ENCODE results near the gene MX1.

MX1 gene, protein sequence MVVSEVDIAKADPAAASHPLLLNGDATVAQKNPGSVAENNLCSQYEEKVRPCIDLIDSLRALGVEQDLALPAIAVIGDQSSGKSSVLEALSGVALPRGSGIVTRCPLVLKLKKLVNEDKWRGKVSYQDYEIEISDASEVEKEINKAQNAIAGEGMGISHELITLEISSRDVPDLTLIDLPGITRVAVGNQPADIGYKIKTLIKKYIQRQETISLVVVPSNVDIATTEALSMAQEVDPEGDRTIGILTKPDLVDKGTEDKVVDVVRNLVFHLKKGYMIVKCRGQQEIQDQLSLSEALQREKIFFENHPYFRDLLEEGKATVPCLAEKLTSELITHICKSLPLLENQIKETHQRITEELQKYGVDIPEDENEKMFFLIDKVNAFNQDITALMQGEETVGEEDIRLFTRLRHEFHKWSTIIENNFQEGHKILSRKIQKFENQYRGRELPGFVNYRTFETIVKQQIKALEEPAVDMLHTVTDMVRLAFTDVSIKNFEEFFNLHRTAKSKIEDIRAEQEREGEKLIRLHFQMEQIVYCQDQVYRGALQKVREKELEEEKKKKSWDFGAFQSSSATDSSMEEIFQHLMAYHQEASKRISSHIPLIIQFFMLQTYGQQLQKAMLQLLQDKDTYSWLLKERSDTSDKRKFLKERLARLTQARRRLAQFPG

DNA sequence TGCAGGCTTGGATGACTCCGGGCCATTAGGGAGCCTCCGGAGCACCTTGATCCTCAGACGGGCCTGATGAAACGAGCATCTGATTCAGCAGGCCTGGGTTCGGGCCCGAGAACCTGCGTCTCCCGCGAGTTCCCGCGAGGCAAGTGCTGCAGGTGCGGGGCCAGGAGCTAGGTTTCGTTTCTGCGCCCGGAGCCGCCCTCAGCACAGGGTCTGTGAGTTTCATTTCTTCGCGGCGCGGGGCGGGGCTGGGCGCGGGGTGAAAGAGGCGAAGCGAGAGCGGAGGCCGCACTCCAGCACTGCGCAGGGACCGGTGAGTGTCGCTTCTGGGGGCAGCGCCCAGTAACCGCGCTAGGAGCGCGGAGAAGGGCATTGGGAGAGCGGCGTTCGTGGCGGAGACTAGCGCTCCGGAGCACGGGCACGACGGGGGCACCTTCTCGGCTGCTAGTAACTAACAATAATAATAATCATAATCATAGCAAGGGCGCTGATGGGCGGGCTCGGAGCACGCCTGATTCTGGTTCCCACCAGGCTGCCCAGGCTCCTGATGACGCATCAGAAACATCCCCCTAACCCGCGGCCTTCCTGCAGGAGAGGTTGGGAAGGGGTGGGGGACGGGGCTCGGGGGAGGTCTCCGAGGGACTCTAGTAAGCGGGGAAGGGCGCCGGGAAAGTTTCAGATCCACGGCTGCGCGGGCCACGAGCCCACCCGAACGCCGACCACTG is at the start of gene MX1:
TSS of gene MX1 (plus strand) at position 286 of the 722 bp plus-strand sequence. CDS start 5,832 bp downstream, outside the sequence.
- DNase-seq (ENCODE audit: low read depth in 3 of 3, low spot score in 1 of 3) = peak; percentile 68 to 78 (median 75)

DNA sequence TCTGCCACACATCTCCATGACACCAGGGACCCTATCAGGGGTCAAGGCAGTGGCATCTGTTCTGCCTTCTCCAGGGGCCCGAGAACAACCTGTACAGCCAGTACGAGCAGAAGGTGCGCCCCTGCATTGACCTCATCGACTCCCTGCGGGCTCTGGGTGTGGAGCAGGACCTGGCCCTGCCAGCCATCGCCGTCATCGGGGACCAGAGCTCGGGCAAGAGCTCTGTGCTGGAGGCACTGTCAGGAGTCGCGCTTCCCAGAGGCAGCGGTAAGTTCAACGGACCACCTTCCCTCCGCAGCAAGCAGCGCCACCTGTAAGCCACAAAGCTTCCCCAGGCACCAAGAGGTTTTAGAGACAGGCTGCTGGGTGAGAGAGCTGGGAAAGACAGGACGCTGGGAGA is 48.3 kb upstream of the MX1 start:
- DNase-seq (ENCODE audit: low read depth in 3 of 3, low spot score in 1 of 3) = no peak

DNA sequence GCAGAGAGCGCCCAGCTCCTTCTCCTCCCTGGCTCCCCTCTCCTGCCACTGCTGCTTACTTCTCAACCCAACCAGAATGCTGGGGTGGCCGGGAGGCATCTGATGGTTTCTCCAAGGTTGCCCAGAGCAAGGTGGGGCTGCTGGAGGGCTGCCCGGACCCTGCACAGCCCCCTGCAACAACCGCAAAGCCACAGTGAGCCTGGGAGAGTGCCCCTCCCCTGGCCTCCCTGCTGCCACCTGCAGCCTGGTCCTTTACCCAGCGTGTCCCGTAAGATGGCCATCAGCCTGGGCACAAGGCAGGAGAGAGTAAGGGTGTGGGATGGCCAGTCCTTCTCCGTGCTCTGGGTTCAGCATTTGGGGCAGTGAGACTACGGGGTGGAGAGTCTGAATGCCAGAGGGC is 47.2 kb upstream of the MX1 start:
- DNase-seq (ENCODE audit: low read depth in 3 of 3, low spot score in 1 of 3) = no peak

DNA sequence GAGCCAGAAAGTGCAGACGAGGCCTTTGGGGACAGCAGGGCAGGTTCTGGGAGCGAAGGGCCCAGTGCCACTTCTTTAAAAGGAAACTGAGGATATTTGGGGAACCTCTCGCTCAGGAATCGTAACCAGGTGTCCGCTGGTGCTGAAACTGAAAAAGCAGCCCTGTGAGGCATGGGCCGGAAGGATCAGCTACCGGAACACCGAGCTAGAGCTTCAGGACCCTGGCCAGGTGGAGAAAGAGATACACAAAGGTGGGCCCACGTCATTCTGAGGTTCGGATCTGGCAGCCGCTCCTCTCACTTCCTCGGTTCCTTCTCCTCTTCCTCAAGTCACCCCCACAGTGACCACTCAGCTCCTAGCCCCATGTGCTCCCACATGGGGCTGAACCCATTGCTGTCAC is 46.1 kb upstream of the MX1 start:
- DNase-seq (ENCODE audit: low read depth in 3 of 3, low spot score in 1 of 3) = no peak

DNA sequence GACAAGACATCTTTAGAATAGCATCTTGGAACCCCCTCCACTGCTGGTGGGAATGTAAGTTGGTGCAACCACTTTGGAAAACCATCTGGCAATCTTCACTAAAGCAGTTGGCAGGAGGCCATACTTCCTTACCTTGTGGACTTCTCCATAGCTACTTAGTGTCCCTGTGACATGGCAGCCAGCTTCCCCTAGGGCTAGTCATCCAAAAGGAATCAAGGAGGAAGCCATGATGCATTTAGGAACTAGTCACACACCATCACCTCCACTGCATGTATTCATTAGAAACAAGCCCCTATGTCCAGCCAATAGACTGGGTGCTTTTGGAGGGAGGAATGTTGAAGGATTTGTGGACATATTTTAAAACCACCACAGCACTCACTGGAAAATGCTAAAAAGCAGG is 44.3 kb upstream of the MX1 start:
- DNase-seq (ENCODE audit: low read depth in 3 of 3, low spot score in 1 of 3) = no peak

DNA sequence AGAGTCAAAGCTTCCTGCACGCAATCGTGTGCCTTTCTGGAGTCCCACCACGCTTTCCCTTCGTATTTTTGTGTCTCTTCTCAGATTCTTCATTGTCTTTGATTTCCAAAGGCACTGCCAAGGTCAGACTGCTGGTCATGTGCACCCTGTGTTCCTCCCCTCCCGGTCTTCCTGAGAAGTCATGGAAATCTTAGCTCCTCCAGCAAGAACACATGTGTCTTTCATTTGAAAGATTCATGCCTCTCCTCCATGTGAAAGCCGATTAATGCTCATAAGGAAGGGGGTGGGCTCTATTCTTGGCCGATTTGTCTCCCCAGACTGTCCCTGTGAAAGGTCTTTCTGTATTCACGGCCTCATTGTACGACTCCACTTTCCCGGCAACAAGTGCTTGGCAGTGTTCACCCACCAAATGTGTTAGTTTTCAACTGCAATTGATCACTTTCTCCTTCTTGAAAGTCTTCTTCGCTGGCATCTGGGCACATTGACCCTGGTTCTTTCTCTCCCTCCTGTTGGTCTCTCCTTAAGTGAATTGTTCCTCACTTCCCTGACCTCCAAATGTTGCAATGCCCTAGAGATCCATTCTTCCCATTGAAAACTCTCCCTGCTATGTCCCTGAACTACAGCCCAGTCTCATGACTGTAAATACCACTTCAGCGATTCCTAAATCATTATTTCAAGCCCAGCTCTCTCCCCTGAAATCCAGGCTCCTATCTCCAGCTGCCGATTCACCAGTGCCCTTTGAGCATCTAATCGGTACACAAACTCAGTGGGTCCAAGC is 38.8 kb upstream of the MX1 start:
- DNase-seq (ENCODE audit: low read depth in 3 of 3, low spot score in 1 of 3) = no peak

DNA sequence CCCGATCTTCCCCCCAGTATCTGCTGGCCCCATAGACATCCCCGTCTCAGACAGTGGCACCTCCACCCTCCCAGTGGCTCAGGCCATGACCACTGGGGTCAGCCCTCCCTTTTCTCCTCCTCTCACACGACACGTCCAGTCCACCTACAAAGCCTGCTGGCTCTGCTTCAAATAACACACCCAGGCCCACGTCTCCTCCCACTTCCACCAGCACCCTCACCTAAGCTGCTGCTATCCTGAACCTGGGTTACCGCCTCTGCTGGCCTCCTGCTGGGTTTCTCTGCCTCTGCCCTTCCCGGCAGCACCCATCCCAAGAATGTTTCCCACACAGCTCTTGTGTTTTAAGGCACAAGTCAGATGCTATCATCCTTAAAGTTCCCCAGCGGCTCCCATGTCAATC is 38.2 kb upstream of the MX1 start:
- no peak for DNase-seq (ENCODE audit: low read depth in 3 of 3, low spot score in 1 of 3)

DNA sequence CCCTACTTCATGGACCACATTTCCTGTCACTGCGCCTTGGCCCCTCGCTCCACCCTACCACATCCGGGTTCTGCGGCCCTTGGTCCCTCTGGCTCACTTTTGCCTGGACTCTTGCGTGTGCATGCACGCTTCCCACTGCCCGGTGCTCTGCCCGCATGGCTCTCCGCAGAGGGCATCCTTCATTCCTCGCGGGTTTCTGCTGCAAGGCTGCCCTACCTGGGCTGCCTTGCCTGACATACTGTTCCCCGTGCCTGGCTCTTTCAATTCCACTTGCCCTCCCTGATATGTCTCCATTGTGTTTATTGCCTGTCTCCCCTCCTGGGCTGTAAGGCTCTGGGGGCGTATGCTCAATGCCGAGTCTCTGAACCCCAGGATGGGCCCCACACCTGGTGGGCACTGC is 37.8 kb upstream of the MX1 start:
- DNase-seq (ENCODE audit: low read depth in 3 of 3, low spot score in 1 of 3) = no peak

DNA sequence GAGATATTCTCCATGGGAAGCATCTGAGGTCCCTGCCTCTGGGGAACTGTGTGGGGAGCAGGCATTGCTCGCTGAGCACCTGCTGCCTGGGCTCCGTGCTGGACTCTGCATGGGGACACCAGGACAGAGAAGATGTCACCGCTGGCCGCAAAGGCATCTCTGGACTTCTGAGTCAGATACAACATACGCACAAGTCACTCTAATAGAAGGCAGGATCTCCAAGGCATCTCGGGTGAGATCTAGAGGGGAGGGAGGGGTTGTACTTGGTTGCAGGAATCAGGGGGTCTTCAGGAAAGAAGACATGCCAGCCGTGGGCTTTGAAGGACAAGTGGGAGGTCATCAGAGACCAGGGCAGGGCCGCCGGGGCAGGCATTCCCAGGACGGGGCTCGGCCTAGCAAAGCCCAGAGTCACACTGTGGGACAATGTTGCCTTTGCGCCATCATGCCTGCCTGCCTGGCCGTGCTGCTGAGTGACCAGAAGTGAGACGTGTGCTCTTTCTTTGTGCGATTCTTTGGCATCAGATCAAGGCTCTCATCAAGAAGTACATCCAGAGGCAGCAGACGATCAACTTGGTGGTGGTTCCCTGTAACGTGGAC is 35.9 kb upstream of the MX1 start:
- no peak for DNase-seq (ENCODE audit: low read depth in 3 of 3, low spot score in 1 of 3)

DNA sequence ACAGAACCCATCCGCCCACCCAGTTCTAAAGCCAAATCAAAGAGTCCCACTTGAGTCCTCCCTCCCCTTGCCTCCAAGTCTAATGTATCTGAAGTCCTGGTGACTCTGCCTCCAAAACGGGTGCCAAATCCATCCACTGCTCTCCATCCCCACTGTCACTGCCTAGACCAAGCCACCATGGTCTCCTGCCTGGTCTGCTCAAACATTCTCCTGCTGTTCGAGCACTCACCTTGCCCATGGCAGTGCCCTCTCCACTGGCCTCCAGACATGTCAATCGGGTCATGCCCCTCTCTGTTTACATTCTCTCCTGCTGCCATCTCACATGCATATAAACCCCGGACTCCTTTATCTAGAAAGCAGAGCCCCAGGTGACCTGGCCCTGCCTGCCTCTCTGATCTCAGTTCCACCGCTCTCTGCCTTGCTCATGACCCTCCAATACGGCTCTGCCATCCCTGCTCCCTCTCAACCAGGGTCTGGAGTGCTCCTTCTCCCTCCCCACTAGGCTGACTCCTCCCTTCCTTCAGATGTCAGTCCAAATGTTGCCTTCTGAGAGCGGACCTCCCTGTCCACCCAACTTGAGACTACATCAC is 32.1 kb upstream of the MX1 start:
- DNase-seq (ENCODE audit: low read depth in 3 of 3, low spot score in 1 of 3) = no peak

DNA sequence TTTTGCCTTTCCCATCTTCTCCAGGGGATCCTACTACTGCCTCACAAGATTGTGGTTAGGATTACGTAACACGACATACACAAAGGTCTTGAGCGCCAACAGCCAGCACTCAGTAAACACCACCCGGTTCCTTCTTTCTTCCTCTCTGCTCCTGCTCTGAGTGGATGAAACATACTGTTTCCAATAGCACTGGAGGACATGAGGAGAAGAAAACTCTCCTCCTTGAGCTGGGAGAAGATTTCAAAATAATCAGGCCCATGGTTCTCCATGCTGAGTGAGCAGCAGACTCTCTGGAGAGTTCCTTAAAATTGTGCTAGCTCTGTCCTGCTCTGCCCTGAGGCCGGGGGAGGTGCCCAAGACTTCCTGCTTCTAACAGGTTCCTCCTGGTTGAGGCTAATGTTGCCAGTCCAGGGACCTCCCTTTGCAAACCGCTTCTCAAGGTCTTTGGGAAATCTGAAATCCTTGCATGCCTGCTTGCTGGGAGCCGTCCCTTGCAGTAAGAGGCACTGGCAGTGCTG is 29.4 kb upstream of the MX1 start:
- DNase-seq (ENCODE audit: low read depth in 3 of 3, low spot score in 1 of 3) = no peak

DNA sequence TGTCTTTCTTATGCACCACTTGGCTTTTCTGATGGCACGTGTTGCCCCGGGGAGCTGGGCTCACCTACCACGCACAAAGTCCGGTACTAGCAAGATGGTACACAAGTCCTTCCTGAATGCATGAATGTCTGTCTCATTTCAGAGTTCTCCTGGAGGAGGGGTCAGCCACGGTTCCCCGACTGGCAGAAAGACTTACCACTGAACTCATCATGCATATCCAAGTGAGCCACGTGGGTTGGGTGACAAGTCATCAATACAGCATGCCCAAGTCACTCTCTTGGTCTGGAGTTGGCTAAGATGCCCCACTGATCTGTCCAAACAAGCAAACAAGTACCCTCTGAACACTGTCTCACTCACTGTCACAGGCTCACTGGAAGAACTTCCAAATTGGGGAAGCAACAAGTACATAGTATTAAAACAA is 28.6 kb upstream of the MX1 start:
- DNase-seq (ENCODE audit: low read depth in 3 of 3, low spot score in 1 of 3) = no peak

DNA sequence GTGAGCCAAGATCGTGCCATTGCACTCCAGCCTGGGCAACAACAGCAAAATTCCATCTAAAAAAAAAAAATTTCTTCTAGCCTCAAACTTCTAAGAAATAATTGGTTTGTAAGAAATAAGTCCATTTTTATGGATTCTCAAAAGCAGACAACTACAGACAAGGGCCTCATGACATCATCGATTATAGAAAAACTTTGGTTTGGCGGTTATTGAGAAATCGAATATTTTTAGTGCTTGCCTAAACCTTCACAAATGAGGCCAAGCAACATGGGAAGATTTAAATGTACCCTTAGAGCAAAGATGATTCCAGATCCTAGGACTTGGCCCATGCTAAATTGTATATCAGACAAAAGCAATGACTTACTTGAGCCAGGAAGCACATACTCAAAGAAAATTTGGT is 27.8 kb upstream of the MX1 start:
- DNase-seq (ENCODE audit: low read depth in 3 of 3, low spot score in 1 of 3) = no peak

DNA sequence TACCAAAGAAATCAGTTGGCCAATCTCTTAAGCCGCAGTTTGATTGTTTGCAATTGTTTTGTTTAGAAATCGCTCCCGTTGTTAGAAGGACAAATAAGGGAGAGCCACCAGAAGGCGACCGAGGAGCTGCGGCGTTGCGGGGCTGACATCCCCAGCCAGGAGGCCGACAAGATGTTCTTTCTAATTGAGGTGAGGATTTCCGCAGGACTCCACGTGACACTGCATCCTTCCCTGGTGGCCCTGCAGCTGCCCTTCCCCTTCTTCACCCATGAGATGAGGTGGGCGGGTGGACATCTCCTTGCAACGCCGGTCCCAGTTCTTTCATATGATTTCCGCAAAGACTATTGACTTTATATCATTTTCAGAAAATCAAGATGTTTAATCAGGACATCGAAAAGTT is 27.2 kb upstream of the MX1 start:
- DNase-seq (ENCODE audit: low read depth in 3 of 3, low spot score in 1 of 3) = no peak

DNA sequence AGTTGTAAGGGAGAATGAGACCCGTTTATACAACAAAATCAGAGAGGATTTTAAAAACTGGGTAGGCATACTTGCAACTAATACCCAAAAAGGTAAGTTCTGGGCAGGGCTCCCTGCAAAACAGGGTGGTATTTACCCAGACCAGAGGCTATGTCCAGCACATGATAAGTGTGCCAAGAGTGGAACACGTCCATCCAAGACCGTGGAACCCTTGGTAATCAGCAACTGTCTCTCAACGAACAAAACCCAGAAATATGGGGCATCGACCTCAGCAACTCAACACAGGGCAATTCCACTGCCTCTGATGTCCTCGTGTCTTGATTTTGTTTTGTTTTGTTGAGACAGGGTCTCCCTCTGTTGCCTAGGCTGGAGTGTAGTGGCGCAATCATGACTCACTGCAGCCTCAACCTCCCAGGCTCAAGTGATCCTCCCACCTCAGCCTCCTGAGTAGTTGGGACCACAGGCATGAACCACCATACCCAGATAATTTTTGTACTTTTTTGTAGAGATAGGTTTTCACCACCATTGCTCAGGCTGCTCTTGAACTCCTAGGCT is 26.7 kb upstream of the MX1 start:
- no peak for DNase-seq (ENCODE audit: low read depth in 3 of 3, low spot score in 1 of 3)

DNA sequence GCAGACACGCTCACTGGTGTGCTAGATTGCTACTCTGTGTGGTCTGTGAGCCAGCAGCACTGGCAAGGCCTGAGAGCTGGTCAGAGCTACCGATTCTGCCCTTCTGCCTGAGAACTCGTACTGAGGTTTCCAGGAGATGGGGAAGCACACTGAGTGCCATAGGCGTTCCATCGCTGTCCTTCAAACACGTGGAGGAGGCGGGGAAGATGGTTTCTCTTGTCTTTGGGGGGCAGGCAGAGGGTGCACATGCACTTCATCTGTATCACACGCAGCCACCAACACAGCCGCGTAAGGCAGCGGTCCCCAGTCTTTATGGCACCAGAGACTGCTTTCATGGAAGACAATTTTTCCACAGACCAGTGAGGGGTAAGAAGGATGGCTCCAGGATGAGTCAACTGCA is 23.8 kb upstream of the MX1 start:
- DNase-seq (ENCODE audit: low read depth in 3 of 3, low spot score in 1 of 3) = no peak

DNA sequence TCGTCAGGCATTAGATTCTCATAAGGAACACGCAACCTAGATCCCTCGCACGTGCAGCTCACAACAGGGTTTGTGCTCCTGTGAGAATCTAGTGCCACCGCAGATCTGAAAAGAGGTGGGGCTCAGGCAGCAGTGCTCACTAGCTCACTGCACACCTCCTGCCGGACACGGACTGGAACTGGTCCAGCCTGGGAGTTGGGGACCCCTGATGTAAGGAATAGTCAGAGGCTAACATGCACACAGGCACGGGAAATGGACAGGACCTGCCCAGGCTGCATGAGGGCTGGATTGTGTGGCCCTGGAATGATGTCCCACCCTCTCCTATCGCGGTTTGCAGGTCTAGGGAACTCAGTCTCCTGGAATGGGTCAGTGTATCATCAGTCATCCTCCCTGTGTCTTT is 23.2 kb upstream of the MX1 start:
- DNase-seq (ENCODE audit: low read depth in 3 of 3, low spot score in 1 of 3) = no peak

DNA sequence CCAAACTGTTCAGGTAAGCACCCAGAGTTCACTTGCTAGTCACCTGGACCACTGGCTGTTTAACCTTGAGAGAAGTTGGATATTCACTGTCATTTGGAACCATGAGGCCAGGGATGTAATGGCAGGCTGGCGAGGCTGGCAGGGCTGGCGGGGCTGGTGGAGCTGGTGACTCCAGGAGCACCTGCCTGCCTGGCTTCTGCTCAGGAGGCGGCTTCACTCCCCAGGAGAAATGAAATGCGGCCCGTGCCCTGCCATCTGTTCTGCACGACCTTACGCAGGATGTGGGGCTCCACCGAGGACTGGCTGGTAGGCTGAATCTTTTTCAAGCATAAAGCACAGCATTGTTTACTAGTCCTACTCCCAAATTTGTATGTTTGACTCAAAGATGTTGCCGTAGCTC is 22.7 kb upstream of the MX1 start:
- no peak for DNase-seq (ENCODE audit: low read depth in 3 of 3, low spot score in 1 of 3)

DNA sequence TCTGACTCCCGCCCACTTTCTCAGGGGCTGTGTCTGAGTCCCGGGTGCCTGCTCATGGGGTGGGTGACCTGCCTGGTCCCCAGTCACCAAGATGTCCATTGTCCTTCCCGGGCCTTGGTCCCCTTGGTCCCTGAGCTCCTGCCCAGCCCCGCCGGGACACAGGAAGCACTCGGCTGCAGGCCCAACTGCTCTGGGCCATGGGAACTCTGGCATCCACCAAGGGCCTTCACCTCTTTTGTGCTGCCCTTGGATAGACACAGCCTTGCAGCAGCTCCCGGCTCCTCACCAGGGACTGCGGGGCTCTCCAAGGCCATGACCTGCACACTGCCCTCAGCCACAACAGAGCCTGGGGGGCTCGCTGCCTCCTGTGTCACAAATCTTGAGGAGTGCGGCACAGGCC is 22.1 kb upstream of the MX1 start:
- DNase-seq (ENCODE audit: low read depth in 3 of 3, low spot score in 1 of 3) = no peak

DNA sequence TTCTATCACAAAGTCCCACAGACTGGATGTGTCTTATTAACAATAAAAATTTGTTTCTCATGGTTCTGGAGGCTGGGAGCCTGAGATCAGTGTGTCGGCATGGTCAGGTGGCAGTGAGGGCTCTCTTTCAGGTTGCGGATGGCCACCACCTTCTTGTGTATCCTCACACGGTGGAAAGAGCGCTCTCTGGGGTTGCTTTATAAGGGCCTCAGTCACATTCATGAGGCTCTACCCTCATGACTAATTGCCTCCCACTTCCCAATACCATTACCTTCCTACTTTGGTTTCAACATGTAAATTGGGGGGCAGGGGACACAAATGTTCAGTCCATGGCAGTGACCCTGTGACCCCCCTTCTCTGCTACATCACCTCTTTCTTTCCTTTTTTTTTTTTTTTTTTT is 20.7 kb upstream of the MX1 start:
- no peak for DNase-seq (ENCODE audit: low read depth in 3 of 3, low spot score in 1 of 3)
